PC-9 (cell line): ENCODE results near the gene AMACR. TPM values are rescaled to one million over a fixed set of nuclear protein-coding genes. Genes with fewer than 3 reads are reported as not detected.

Experiments
- Bru-seq: library from RNA; stranded (reverse); fragments of 400-500 nt; gene quantifications from one replicate; lab custom pipeline; 2021; lab: Mats Ljungman, UMichigan
- BruChase-seq, 2 experiments: library from RNA; stranded (reverse); fragments of 400-500 nt; gene quantifications; one replicate each; lab custom pipeline; 2021; lab: Mats Ljungman, UMichigan
- BruUV-seq: library from RNA; stranded (reverse); fragments of 400-500 nt; replicated peaks from 2 replicates; lab custom pipeline; 2021; lab: Mats Ljungman, UMichigan
- CTCF ChIA-PET: fragments of 300-600 bp; sonication (Branson Sonifier 250); formaldehyde crosslinking; loops from one replicate; lab custom pipeline; 2022; ENCODE audit warnings: antibody characterized with exemption; lab: Charles Lee
- POLR2A ChIA-PET: fragments of 300-600 bp; sonication (Branson Sonifier 250); formaldehyde crosslinking; loops from one replicate; lab custom pipeline; 2022; ENCODE audit warnings: antibody characterized with exemption; ENCODE audit not compliant: unreplicated experiment; lab: Charles Lee
- DNase-seq, 2 experiments: peaks; one replicate each; pipeline versions ENCODE4 v3.0.0 to v3.0.0-alpha.2; 2015 to 2022; ENCODE audit warnings: mixed read lengths in 1 of 2
- H2AFZ ChIP-seq: fragments of 200-600 bp; sonication (generic); 2 replicates; pipeline ENCODE4 v1.8.1; 2017; ENCODE audit warnings: antibody characterized with exemption
- H3F3A ChIP-seq: fragments of 200-600 bp; sonication (generic); 2 replicates; pipeline ENCODE4 v1.8.1; 2017; ENCODE audit warnings: antibody characterized with exemption, mild to moderate bottlenecking, low read depth; ENCODE audit not compliant: insufficient read depth
- H3K27ac ChIP-seq: fragments of 200-600 bp; sonication (generic); 2 replicates; pipeline ENCODE4 v1.6.1; 2016; ENCODE audit warnings: mixed run types
- H3K27me3 ChIP-seq: fragments of 200-600 bp; sonication (generic); 2 replicates; pipeline ENCODE4 v1.6.1; 2016; ENCODE audit warnings: low read depth, mixed run types; ENCODE audit not compliant: insufficient read depth
- H3K36me3 ChIP-seq: fragments of 200-600 bp; sonication (generic); 2 replicates; pipeline ENCODE4 v1.6.1; 2016; ENCODE audit warnings: low read depth, mixed run types
- H3K4me1 ChIP-seq: fragments of 200-600 bp; sonication (generic); replicated peaks from 2 replicates; pipeline ENCODE4 v1.6.1; 2016; ENCODE audit warnings: mixed run types; ENCODE audit not compliant: insufficient read depth
- H3K4me2 ChIP-seq: fragments of 200-600 bp; sonication (generic); 2 replicates; pipeline ENCODE4 v1.6.1; 2017; ENCODE audit warnings: mixed run types
- H3K4me3 ChIP-seq: fragments of 200-600 bp; sonication (generic); 2 replicates; pipeline ENCODE4 v1.6.1; 2016; ENCODE audit warnings: mixed run types
- H3K79me2 ChIP-seq: fragments of 200-600 bp; sonication (generic); 2 replicates; pipeline ENCODE4 v1.6.1; 2017; ENCODE audit warnings: low read depth, mixed run types
- H3K9me2 ChIP-seq: fragments of 200-600 bp; sonication (generic); 2 replicates; pipeline ENCODE4 v1.8.1; 2017; ENCODE audit warnings: mild to moderate bottlenecking; ENCODE audit not compliant: insufficient read depth
- H3K9me3 ChIP-seq: fragments of 200-600 bp; sonication (generic); 2 replicates; pipeline ENCODE4 v1.8.1; 2016; ENCODE audit warnings: low read depth; ENCODE audit not compliant: insufficient read depth
- H4K20me1 ChIP-seq: fragments of 200-600 bp; sonication (generic); 2 replicates; pipeline ENCODE4 v1.8.1; 2017; ENCODE audit not compliant: insufficient read depth
- CTCF ChIP-seq: fragments of 200-600 bp; sonication (generic); conservative IDR thresholded peaks from 2 replicates; pipeline ENCODE4 v1.6.1; 2017; ENCODE audit warnings: mixed run types, antibody characterized with exemption, mild to moderate bottlenecking, moderate library complexity
- EZH2 ChIP-seq: fragments of 200-600 bp; sonication (generic); IDR thresholded peaks from 2 replicates; pipeline ENCODE4 v1.8.0; 2017; ENCODE audit warnings: antibody characterized with exemption, low read depth
- intact Hi-C: fragments of 100-400 bp; cut with micrococcal nuclease; formaldehyde crosslinking; loops from one replicate; pipeline ENCODE4 v1.10.0; 2022; ENCODE audit not compliant: unreplicated experiment
- long read RNA-seq: library from polyadenylated mRNA; stranded (forward); transcript quantifications from one replicate; pipeline ENCODE4 v2.0.0, GENCODE V29; 2022
- total RNA-seq: library from RNA; stranded (reverse); gene quantifications from 2 replicates; pipeline ENCODE4 v1.2.3, GENCODE V29; 2021

AMACR gene
- total RNA-seq (31.1 and 31.2 TPM in 2 replicates), Bru-seq, nascent RNA (percentile 67 among the genes with signal in this experiment), BruChase-seq, experiment 1, labeled RNA remaining after a 2-hour chase (percentile 76 among the genes with signal in this experiment), BruChase-seq, experiment 2, labeled RNA remaining after a 6-hour chase (percentile 84 among the genes with signal in this experiment)
- long read RNA-seq, full-length matches to known transcripts, result 47 of 52 reads
- long read RNA-seq, partial matches to known transcripts, result 1 of 52 reads
- long read RNA-seq, other reads (novel, unspliced or antisense), result 4 of 52 reads

- Histone ChIP-seq H3K9me2 (no peaks in the 10 kb centered on the region), H3K9me3 (no peaks in the 10 kb centered on the region), H4K20me1 (no peaks in the 10 kb centered on the region), H3K36me3 (no peaks in the 10 kb centered on the region), H3K27ac (peak within 1 kb of the TSS; percentile 50), H3K4me3 (peak within 1 kb of the TSS; percentile 82), H3K4me1 (peaks cover 26% of the 10 kb centered on the region), H2AFZ (peak within 1 kb of the TSS; percentile 92), H3F3A (peaks cover 24% of the 10 kb centered on the region), H3K27me3 (no peaks in the 10 kb centered on the region), H3K79me2 (peaks cover 9% of the 10 kb centered on the region; the same call in 1 of the 2 replicates), H3K4me2 (peak within 1 kb of the TSS; percentile 94)
- TF ChIP-seq EZH2, result no peak
- no peak for TF ChIP-seq CTCF
- POLR2A ChIA-PET, result interaction anchor here (0.5 to 0.8 kb wide), 14 partner anchors 10 to 1086 kb away, joined by 3 to 38 read pairs (median 6); partner anchors contain the start of gene DNAJC21
- intact Hi-C loops, result loop anchor here (1.0 to 5.0 kb wide), 3 partner anchors 234 to 919 kb away; partner anchors contain the start of genes DNAJC21 and TARS1
- CTCF ChIA-PET, result interaction anchor here (0.5 to 1.4 kb wide), 7 partner anchors 10 to 572 kb away, joined by 4 to 11 read pairs (median 5); partner anchors contain the start of gene ADAMTS12
- BruUV-seq, result TSS peak; percentile 92
- DNase-seq, result peak; percentile 90 to 100
Measured at GRCh38 chr5:34007621-34008600, at the start of gene AMACR. Gene AMACR (minus strand): TSS chr5:34008050. CDS start chr5:34008019, 31 bp downstream.

DNA sequence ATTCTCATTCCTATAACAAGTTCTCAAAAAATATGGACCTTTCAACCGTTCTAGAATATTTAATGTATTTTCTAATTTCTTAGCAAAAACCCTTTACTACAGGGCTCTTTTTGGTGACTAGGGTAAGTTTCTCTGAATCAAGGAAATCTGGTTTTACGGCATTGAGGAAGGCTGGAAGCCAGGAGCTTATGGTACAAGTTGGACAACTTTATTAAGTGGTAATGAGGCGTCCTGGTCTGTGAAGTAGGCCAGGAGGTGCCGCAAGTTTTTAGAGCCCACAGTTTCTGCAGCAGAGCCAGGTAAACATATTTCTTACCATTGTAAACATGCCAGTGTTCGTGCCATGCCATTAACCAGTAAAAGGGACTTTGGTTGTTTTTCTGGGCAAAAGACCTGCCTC, 49.7 kb upstream of the AMACR start:
- H3K4me1 ChIP-seq, result no peaks in the 10 kb centered on the region
- no peaks in the 10 kb centered on the region; the same call in 1 of the 2 replicates for H3K9me3 ChIP-seq
- no peak overlapping the region for H2AFZ ChIP-seq
- no peak overlapping the region for H3K4me3 ChIP-seq
- no peaks in the 10 kb centered on the region for H3K79me2 ChIP-seq
- no peaks in the 10 kb centered on the region for H3F3A ChIP-seq
- no peaks in the 10 kb centered on the region for H4K20me1 ChIP-seq
- TF ChIP-seq EZH2 (no peak), CTCF (no peak)
- no peaks in the 10 kb centered on the region for H3K36me3 ChIP-seq
- CTCF ChIA-PET, result no interaction called here
- BruUV-seq, result no TSS peak
- POLR2A ChIA-PET, result no interaction called here
- H3K4me2 ChIP-seq, result no peak overlapping the region
- H3K27ac ChIP-seq, result no peak overlapping the region
- intact Hi-C loops, result no loop called here
- DNase-seq, result no peak
- no peaks in the 10 kb centered on the region for H3K27me3 ChIP-seq
- H3K9me2 ChIP-seq, result no peaks in the 10 kb centered on the region

DNA sequence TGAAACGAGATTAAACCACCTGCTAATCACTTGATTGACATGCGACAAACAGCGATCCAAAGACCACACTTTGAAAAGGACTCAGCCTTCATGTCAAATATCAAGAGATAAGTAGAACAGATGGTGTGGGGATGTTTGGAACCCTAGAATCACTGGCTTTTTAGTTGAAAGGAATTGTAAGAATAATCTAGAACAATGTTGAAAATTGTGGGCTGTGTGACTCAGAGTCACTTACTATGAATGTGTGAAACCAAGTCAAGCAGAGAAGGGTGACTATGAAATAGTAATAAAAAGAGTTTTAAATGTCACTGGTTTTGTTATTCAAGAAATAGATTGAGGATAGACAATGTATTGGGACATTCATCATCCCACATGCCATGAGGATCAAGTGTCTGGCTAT, 49.3 kb upstream of the AMACR start:
- H3K4me2 ChIP-seq, result no peak overlapping the region
- no peaks in the 10 kb centered on the region for H3K79me2 ChIP-seq
- BruUV-seq, result no TSS peak
- intact Hi-C loops, result no loop called here
- no peak for DNase-seq
- H3K4me3 ChIP-seq, result no peak overlapping the region
- H3K27ac ChIP-seq, result no peak overlapping the region
- H3F3A ChIP-seq, result no peaks in the 10 kb centered on the region
- H4K20me1 ChIP-seq, result no peaks in the 10 kb centered on the region
- no peaks in the 10 kb centered on the region for H3K36me3 ChIP-seq
- CTCF ChIA-PET, result no interaction called here
- H3K9me2 ChIP-seq, result no peaks in the 10 kb centered on the region
- H2AFZ ChIP-seq, result no peak overlapping the region
- TF ChIP-seq CTCF (no peak), EZH2 (no peak)
- POLR2A ChIA-PET, result no interaction called here
- H3K9me3 ChIP-seq, result no peaks in the 10 kb centered on the region; the same call in 1 of the 2 replicates
- H3K27me3 ChIP-seq, result no peaks in the 10 kb centered on the region
- no peaks in the 10 kb centered on the region for H3K4me1 ChIP-seq
